Inferior parietal cortex (tissue), 1 donor: Measurements from ENCODE around the gene CIRBP.

ENCODE experiments used
- DNase-seq: peaks from one replicate; pipeline ENCODE4 v3.0.0-alpha.2; 2016; ENCODE audit errors: extremely low spot score

CIRBP gene

GRCh38 chr19:1230783-1231489, 38.2 kb upstream of the CIRBP start:
- no peak for DNase-seq

- DNase-seq, result no peak
Observed at GRCh38 chr19:1231729-1232637, 37.1 kb upstream of the CIRBP start.

- no peak for DNase-seq
Observed at GRCh38 chr19:1232652-1233072, 36.5 kb upstream of the CIRBP start.

GRCh38 chr19:1233115-1233667, 35.9 kb upstream of the CIRBP start:
- no peak for DNase-seq

- DNase-seq, result no peak
Observed at GRCh38 chr19:1234051-1234954, 34.8 kb upstream of the CIRBP start.

GRCh38 chr19:1234955-1235380, 34.2 kb upstream of the CIRBP start:
- DNase-seq, result no peak

- no peak for DNase-seq
Observed at GRCh38 chr19:1235625-1236538, 33.2 kb upstream of the CIRBP start.

- no peak for DNase-seq
Observed at GRCh38 chr19:1236576-1236975, 32.6 kb upstream of the CIRBP start.

- no peak for DNase-seq
Observed at GRCh38 chr19:1237027-1237659, 32.0 kb upstream of the CIRBP start.

- no peak for DNase-seq
Observed at GRCh38 chr19:1237754-1238368, 31.3 kb upstream of the CIRBP start, which contains the start of gene CBARP. TSS of gene CBARP (minus strand) at chr19:1238005. CDS start at chr19:1236100, 1,905 bp downstream.

- peak; percentile 16 for DNase-seq
Observed at GRCh38 chr19:1238369-1239303, 30.5 kb upstream of the CIRBP start.

GRCh38 chr19:1239420-1239795, 29.7 kb upstream of the CIRBP start:
- no peak for DNase-seq

- DNase-seq, result peak; percentile 85
Observed at GRCh38 chr19:1239796-1240737, 29.1 kb upstream of the CIRBP start.

GRCh38 chr19:1240925-1241324, 28.2 kb upstream of the CIRBP start:
- no peak for DNase-seq

- peak; percentile 95 for DNase-seq
Observed at GRCh38 chr19:1241417-1242095, 27.6 kb upstream of the CIRBP start, which contains the start of gene ATP5F1D. TSS of gene ATP5F1D (plus strand) at chr19:1241751. CDS start at chr19:1241851, 100 bp downstream.
